Measurements from ENCODE around the gene PSMC3IP.
A peak's percentile ranks its signal among the peaks of the same experiment; 100 is the strongest.

GRCh38 chr17:42609182-42609813 lies 31.8 kb upstream of the PSMC3IP start, which contains the start of the genes RETREG3 and TUBG1:
- peak in 3 of 6 experiments; percentile 12 to 33 (median 18) for TF ChIP-seq CTCF (IDR thresholded peaks at IDR 0.05)
- peak; percentile 19 to 92 for TF ChIP-seq POLR2A (IDR thresholded peaks at IDR 0.05)
